Measurements from ENCODE around the gene NCEH1. TPM values are rescaled to one million over a fixed set of nuclear protein-coding genes. Genes with fewer than 3 reads are reported as not detected.

Gene NCEH1
- total and polyA plus RNA-seq, 2 experiments from 2014 or later: 1.8 to 4.9 TPM

DNA sequence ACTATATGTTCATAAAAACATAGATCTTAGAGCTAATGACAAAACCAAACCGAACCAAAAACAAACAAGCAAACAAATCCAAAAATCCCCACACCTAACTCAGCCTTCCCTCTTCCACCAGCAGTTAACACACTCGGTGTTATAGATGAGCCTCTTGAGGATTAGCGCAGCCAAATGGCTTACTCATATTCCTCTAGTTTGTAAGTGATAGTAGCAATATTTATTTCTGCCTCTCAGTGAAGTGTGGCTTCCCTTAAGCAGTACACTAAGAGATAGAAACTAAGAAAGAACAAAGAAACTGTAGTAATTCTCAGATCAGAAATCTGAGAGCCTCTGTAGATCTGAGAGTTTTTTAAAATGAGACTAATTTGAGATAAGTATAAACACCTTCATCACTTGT is 2.4 kb upstream of the NCEH1 start:
- Histone ChIP-seq H3K4me2 (no peak overlapping the region), H3K27me3 (ENCODE audit: insufficient read depth) (0 out of 2 replicates have a peak, but pooled peaks cover 7% of the 10 kb centered on the region), H3K9me2 (ENCODE audit: insufficient read depth) (no peaks in the 10 kb centered on the region), H4K20me1 (replicated peaks; ENCODE audit: insufficient read depth) (no peaks in the 10 kb centered on the region), H3K27ac (ENCODE audit: low read depth) (no peak overlapping the region), H3F3A (replicated peaks; ENCODE audit: low read depth) (no peaks in the 10 kb centered on the region), H3K79me2 (replicated peaks; ENCODE audit: insufficient read depth) (0 out of 2 replicates have a peak, but pooled peaks cover 4% of the 10 kb centered on the region), H2AFZ (no peak overlapping the region), H3K4me3 (no peak overlapping the region), H3K4me1 (ENCODE audit: insufficient read depth) (no peaks in the 10 kb centered on the region; the same call in 1 of the 2 replicates), H3K36me3 (ENCODE audit: insufficient read depth) (no peaks in the 10 kb centered on the region; the same call in 1 of the 2 replicates)
- H3K27ac Mint-ChIP-seq: no peak overlapping the region
- H3K36me3 Mint-ChIP-seq (ENCODE audit: low read depth): no peaks in the 10 kb centered on the region
- peaks cover 6% of the 10 kb centered on the region; the same call in 2 of the 3 replicates for H3K4me1 Mint-ChIP-seq
- H3K4me3 Mint-ChIP-seq: no peak overlapping the region
- peaks cover 8% of the 10 kb centered on the region; the same call in 1 of the 3 replicates for H3K9me3 Mint-ChIP-seq
- TF ChIP-seq, protein P1, sequence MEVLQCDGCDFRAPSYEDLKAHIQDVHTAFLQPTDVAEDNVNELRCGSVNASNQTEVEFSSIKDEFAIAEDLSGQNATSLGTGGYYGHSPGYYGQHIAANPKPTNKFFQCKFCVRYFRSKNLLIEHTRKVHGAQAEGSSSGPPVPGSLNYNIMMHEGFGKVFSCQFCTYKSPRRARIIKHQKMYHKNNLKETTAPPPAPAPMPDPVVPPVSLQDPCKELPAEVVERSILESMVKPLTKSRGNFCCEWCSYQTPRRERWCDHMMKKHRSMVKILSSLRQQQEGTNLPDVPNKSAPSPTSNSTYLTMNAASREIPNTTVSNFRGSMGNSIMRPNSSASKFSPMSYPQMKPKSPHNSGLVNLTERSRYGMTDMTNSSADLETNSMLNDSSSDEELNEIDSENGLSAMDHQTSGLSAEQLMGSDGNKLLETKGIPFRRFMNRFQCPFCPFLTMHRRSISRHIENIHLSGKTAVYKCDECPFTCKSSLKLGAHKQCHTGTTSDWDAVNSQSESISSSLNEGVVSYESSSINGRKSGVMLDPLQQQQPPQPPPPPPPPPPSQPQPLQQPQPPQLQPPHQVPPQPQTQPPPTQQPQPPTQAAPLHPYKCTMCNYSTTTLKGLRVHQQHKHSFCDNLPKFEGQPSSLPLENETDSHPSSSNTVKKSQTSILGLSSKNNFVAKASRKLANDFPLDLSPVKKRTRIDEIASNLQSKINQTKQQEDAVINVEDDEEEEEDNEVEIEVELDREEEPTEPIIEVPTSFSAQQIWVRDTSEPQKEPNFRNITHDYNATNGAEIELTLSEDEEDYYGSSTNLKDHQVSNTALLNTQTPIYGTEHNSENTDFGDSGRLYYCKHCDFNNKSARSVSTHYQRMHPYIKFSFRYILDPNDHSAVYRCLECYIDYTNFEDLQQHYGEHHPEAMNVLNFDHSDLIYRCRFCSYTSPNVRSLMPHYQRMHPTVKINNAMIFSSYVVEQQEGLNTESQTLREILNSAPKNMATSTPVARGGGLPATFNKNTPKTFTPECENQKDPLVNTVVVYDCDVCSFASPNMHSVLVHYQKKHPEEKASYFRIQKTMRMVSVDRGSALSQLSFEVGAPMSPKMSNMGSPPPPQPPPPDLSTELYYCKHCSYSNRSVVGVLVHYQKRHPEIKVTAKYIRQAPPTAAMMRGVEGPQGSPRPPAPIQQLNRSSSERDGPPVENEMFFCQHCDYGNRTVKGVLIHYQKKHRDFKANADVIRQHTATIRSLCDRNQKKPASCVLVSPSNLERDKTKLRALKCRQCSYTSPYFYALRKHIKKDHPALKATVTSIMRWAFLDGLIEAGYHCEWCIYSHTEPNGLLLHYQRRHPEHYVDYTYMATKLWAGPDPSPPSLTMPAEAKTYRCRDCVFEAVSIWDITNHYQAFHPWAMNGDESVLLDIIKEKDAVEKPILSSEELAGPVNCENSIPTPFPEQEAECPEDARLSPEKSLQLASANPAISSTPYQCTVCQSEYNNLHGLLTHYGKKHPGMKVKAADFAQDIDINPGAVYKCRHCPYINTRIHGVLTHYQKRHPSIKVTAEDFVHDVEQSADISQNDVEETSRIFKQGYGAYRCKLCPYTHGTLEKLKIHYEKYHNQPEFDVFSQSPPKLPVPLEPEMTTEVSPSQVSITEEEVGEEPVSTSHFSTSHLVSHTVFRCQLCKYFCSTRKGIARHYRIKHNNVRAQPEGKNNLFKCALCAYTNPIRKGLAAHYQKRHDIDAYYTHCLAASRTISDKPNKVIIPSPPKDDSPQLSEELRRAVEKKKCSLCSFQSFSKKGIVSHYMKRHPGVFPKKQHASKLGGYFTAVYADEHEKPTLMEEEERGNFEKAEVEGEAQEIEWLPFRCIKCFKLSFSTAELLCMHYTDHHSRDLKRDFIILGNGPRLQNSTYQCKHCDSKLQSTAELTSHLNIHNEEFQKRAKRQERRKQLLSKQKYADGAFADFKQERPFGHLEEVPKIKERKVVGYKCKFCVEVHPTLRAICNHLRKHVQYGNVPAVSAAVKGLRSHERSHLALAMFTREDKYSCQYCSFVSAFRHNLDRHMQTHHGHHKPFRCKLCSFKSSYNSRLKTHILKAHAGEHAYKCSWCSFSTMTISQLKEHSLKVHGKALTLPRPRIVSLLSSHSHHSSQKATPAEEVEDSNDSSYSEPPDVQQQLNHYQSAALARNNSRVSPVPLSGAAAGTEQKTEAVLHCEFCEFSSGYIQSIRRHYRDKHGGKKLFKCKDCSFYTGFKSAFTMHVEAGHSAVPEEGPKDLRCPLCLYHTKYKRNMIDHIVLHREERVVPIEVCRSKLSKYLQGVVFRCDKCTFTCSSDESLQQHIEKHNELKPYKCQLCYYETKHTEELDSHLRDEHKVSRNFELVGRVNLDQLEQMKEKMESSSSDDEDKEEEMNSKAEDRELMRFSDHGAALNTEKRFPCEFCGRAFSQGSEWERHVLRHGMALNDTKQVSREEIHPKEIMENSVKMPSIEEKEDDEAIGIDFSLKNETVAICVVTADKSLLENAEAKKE (CRISPR knock-in tag; IDR thresholded peaks at IDR 0.05): no peak
- no peak for TF ChIP-seq CREB1 (CRISPR knock-in tag; IDR thresholded peaks at IDR 0.05; ENCODE audit: low read depth)
- peaks cover 5% of the 10 kb centered on the region for H3K27me3 Mint-ChIP-seq (ENCODE audit: insufficient read depth, low read depth, poor library complexity)
- DNase-seq (ENCODE audit: low spot score): no peak
- no peak for ATAC-seq

GRCh38 chr3:172711454-172711795 is 558 bp upstream of the NCEH1 start:
- Histone ChIP-seq H3K36me3 (ENCODE audit: insufficient read depth) (no peaks in the 10 kb centered on the region), H3K27me3 (ENCODE audit: insufficient read depth) (0 out of 2 replicates have a peak, but pooled peaks cover 7% of the 10 kb centered on the region), H3K4me1 (ENCODE audit: insufficient read depth) (no peaks in the 10 kb centered on the region; the same call in 1 of the 2 replicates), H3F3A (replicated peaks; ENCODE audit: low read depth) (no peaks in the 10 kb centered on the region), H3K27ac (ENCODE audit: low read depth) (no peak overlapping the region), H3K4me2 (peak overlapping the region; percentile 81), H3K4me3 (peak overlapping the region; percentile 77), H3K9me2 (ENCODE audit: insufficient read depth) (no peaks in the 10 kb centered on the region), H4K20me1 (replicated peaks; ENCODE audit: insufficient read depth) (no peaks in the 10 kb centered on the region), H3K79me2 (replicated peaks; ENCODE audit: insufficient read depth) (peaks cover 4% of the 10 kb centered on the region; the same call in 1 of the 2 replicates), H2AFZ (peak overlapping the region; percentile 91)
- no peak for ATAC-seq
- Mint-ChIP-seq H3K27ac (0 out of 2 replicates have a peak overlapping the region, but pooled peaks have one; percentile 41), H3K4me1 (peaks cover 9% of the 10 kb centered on the region; the same call in 2 of the 3 replicates), H3K4me3 (peak overlapping the region; percentile 97), H3K36me3 (ENCODE audit: low read depth) (no peaks in the 10 kb centered on the region), H3K9me3 (no peaks in the 10 kb centered on the region), H3K27me3 (ENCODE audit: insufficient read depth, low read depth, poor library complexity) (peaks cover 5% of the 10 kb centered on the region)
- no peak for TF ChIP-seq CREB1 (CRISPR knock-in tag; IDR thresholded peaks at IDR 0.05; ENCODE audit: low read depth)
- no peak for TF ChIP-seq ZNF114 (CRISPR knock-in tag; IDR thresholded peaks at IDR 0.05)
- no peak for TF ChIP-seq CTCF (conservative IDR thresholded peaks at IDR 0.05; ENCODE audit: low read depth in 2 of 2)
- TF ChIP-seq EZH2 (IDR thresholded peaks at IDR 0.05; ENCODE audit: low read depth, unreplicated experiment): no peak
- no peak for DNase-seq (ENCODE audit: low spot score)
